Cortex of kidney (tissue), 1 donor: ENCODE measurements around the gene SLC13A3.

Experiments used
- DNase-seq: peaks from one replicate; lab custom pipeline; 2025; lab: John Stamatoyannopoulos, UW

SLC13A3 gene

DNA sequence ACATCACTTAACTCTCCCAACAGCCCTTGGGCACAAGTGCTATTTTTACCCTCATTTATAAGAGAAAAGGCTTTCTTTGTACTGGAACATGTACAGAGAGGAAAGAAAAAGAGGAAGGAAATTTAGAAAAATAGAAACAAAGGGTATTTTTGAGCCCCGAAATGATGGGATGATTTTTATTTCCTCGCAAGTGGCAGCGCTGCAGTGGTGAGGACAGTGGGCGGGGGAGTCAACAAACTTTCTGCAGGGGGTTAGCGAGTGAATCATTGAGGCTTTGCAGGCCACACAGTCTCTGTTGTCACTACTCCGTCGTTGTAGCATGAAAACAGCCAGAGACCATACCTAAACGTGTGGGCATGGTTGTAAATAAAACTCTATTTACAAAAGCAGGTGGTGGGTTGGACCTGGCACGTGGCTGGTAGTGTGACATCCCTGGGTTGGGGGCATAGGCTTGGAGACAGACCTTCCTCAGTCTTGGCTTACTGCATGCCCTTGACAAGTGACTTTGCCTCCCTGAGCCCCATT, 75.3 kb downstream of the SLC13A3 start:
- no peak for DNase-seq

DNA sequence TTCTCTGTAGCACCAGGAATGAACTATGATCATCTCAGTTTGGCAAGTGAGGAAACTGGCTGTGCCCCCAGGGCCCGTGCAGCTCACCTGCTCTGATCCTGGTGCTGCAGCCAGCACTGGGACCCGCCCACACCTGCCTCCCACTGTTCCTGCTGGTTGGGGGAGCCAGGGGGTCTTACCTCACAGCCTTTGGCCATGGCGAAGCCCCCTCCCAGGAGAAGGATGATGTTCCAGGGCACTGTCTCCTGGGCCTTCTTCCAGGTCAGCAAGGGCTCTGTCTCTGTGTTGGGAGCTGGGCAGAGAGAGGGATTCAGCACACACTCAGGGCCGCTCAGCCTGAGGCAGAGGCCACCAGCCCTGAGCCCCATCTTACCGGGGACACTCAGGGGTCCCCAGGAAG, 75.9 kb downstream of the SLC13A3 start:
- no peak for DNase-seq

DNA sequence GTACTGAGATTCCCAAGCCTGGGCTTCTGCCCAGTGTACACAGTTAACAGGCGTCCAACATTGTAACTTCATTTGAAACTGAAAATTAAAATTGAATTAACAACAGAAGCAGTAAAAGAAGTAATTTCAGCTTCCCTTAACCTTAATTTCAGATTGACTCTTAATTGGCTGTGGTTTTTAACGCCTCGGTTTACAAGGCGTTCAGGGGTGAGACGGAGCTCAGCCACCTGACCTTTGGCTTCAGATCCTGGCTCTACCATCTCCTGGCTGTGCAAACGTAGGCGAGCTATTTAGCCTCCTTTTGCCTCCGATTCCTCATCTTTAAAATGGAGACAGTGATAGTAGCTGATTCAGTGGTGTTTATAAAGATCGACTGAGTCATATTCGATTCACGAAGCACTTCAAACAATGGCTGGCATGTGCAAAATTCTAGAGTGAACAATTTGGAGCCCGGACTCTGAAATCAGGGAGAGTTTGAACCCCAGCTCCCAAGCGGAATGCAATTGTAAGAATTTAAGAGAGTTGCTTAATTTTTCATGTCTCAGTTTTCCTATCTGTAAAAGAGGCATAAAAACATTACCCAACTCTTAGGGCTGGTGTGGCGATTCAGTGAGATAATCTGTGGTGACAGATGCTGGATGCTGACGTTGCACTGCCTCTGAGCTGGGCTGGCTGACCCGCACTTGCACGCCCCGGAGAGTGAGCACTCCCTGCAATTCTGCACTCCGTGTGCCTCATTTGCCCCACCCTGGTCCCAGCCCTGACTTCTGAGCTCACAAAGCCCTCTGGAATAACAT, 77.3 kb downstream of the SLC13A3 start:
- no peak for DNase-seq

DNA sequence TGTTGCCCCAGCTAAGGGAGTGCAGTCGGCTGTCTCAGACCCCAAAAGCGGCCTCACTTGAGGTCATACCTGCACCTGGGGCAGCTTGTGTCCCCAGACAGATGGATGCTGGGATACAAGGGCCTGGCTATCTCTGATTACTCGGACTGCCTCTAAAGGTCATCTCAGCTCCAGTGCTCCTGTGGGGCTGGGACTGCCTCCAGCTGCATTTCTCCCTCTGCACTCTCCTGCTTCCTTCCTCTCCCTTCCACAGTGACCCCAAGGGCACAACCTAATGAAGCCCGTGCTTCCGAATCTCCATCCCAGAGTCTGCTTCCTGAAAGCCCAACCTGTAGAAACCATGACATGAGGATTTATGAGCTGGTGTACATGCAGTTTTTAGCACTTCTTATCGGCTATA, 78.0 kb downstream of the SLC13A3 start:
- DNase-seq: no peak

DNA sequence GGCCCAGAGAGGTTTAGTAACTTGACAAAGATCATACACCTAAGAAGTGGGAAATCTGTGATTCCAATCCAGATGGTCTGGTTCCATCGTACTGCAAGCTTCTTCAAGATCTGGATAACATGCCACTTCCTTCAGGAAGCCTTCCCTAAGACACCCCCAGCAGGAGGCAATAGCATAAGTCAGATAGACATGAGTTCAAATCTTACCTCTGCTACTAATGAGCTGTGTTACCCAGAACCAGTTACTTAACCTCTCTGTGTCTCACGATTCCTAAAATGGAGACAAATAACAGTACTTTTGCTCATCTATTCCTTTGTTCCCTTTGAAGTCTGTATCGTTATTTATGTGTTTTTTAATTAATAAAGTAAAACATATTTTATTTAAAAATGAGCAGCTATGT, 78.5 kb downstream of the SLC13A3 start:
- DNase-seq: no peak

DNA sequence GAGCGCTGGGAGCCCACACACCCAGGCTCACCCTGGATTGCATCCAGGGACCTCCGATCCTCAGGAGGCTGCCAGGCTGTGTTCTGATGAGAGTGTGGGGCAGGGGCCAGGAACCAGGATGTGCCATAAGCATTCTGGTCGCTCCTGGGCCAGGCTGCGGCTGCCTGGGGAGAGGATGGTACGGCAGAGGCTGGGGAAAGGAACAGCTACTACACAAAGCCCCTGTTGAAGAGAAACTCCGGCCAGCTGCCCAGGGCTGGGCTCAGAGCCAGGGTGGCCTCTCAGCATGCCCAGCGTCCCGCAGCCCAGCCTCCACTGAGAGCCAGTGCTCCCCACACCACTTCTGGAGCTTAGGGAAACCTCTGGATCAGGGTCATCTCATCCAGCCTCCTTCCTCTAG, 79.1 kb downstream of the SLC13A3 start:
- no peak for DNase-seq

DNA sequence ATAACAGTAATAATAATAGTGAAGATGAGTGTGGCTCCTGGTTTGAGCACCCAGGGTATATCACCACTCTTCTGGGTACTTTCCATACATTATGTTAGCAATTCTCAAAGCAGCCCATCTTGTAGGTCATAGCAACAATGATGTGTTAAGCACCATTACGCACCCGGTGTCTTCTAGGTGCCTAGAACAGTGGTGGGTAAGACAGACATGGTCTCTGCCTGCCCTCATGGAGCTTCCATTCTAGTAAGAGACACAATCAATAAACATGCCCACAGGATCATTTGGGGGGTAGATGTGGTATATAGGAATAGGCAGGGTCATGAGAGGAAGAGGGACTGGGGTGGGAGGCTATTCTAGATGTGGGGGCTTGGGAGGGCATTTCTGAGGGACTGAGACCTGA, 79.8 kb downstream of the SLC13A3 start:
- no peak for DNase-seq

DNA sequence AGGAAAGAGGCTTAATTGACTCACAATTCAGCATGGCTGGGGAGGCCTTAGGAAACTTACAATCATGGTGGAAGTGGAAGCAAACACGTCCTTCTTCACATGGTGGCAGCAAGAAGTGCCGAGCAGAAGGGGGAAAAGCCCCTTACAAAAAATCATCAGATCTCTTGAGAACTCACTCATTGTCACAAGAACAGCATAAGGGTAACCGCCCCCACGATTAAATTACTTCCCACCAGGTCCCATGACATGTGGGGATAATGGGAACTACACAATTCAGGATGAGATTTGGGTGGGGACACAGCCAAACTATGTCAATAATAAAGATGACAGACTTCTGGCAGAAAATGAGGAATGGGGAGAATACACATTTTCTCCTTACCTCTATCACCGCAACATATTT, 80.3 kb downstream of the SLC13A3 start:
- no peak for DNase-seq

DNA sequence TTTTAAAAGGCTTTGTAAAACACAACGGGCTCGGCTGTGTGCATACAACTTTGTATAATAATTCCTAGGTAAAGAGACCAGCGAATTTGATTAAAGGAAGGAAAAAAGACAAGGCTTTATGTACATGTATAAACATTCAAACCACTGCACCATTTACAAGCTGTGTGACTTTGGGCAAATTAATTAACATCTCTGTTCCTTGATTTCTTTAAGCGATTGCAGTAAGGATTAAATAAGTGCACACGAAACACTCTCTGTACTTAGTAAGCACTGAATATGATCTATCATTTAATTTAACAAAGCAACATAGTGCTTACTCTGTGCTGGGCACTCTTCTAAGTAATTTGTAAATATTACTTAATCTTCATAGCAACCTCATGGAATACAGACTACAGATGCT, 81.3 kb downstream of the SLC13A3 start:
- no peak for DNase-seq

DNA sequence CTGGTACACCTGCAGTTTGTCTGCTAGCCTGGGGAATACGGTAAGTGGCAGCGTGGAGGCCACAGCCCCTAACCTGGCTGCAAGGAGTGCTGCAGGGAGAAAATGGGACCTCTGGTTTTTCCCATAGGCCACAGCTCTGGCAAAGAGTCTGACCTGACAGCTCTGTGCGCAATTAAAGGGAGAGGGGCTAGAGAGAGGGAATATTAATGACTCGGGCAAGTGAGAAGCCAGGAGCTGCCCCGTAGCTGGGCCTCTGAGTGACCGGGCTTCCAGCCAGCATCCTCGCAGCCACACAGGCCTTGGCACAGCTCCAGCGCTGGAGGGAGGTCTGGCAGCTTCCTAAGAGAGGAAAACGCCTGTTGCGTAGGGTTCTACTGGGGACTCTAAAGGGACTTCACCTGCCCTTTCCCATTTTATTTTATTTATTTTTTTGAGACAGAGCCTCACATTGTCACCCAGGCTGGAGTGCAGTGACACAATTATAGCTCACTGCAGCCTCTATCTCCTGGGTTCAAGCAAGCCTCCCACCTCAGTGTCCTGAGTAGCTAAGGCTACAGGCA, 82.6 kb downstream of the SLC13A3 start:
- no peak for DNase-seq

DNA sequence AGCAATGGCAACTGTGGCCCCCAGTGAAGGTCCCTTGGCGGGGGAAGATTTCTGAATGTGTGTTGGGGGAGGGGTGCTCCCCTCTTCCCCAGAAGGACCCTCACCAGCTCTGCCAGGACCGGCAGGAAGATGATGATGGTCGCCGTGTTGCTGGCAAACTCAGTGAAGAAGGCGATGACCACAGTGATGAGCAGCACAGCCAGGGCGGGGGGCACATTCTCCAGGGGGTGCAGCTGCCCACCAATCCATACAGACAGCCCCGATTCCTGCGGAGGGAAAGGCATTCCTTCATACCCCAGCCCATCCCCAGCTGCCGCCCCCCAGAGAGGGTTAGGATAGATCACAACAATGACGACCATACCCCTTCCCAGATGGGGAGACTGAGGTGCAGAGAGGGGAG, 85.1 kb downstream of the SLC13A3 start:
- DNase-seq: no peak

DNA sequence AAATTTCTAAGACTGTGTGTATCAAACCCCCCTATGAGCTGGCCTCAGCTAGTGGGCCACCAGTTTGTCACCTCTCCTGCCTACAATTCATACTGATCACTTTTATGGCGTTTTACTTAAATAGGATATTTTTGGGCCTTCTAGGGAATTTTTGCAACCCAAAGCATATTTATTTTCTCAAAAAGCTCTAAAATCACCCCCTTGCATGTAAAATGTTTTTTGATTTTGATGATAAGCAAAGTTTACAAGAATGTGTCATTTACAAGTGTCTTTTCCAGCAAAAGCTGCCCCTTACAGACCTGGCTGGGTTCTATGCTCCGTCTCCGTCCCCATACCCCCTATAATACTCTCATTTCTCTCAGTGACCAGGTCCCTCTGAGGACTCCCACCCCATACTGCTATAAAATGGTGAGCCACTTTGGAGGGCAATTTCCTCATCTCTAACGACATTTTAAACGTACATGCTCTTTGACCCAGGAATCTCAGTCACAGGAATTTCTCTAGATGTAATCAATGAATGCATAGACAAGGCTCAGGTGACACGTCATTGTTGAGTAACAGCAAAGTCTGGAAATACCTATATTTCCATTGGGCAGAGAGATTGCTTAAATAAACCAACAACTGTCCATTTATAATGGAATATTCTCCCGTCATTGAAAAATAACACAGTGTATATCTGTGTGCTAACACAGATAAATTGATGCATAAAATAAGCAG, 86.9 kb downstream of the SLC13A3 start:
- no peak for DNase-seq

DNA sequence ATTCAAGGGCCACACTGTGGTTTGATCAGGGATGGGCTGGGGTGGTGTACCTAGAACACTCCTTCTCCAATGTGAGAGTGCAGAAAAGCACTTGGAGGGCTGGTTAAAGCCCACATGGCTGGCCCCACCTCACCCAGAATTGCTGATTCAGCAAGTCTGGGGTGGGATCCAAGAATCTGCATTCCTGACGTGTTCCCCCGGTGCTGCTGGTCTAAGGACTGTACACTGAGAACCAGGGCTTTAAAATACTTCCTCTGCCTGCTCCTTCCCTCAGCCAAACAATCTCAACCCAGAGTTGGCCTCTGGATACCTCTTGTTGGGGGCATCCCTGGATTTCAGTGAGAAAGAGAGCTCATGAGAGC, 87.4 kb downstream of the SLC13A3 start:
- no peak for DNase-seq

DNA sequence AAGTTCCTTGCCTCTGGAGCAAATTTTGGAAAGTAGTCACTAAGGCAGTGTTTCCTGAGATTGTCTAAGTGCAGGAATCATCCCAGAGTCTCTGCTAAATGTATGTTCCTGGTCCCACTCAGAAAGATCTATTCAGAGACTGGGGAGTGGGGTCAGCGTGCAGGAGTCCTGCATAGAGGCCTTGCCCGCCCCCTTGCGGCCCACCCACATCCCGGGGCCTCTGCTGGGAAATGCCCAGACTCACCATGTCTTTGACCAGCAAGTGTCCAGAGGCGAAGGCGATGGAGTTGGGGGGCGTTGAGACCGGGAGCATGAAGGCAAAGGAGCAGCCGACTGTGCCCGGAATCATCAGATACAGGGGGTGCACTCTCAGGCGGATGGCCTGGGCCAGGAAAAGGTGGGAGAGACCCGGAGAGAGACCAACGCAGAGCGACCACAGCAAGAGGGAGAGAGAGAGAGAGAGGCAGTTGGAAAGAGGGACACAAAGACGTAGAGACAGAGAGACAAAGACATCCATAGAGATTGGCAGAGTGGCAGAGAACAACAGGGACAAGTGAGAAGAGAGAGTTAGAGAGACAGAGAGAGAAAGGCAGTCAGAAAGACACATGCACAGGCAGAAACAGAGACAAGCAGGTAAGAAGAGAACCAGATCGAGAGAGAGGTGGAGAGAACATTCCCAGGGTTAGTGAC, 87.9 kb downstream of the SLC13A3 start:
- no peak for DNase-seq

DNA sequence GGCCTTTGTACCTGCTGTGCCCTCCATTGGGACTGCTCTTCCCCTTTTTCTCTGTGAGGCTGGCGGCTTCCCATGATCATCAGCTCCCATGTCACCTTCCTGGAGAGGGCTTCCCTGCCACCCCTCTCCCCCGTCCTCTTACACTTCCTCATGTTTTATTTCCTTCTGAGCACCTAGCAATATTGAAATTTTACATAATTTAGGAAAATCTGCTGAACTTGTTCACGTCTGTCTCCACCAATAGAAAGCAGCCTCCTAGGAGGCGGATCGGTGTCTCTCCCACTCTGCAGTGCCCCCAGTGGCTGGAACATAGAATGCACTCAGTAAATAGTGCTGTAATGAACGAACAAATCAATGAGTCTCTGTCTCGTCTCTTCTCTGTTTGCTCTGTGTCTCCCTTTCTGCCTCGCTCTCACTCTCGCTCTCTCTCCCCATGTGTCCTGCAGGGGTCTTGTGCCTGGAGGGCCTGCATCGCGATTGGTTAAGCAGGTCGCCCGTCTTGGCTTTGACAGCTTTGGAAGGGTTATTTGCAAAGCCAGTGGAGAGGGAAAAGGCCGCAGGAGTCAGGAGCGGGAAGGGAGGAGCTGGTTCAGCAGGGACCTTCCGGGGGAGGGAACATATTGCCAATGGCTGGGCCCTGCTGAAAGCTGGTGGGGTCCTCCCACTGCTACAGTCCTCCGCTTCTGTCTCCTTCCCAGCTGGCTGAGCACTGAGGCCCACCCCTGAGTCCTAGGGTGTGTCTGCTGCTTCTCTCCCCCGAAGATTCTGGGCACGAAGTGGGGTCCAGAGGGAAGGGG, 88.7 kb downstream of the SLC13A3 start:
- no peak for DNase-seq

DNA sequence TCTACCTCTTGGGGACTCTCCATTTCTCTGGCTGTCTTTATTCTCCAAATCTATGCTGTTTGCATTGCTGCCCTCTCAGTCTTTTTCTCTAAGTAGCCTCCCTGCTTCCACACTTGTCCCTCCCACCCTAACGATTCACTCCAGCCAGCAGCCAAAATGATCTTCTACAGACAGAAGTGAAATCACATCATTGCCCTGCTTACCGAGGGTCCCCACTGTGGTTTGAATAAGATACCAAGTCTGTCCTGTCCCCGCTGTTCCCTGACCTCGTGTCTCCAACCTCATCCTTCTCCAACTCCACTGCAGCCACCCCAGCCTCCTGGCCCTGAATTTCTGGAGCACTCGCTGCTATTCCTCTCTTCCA, 89.3 kb downstream of the SLC13A3 start:
- DNase-seq: no peak

DNA sequence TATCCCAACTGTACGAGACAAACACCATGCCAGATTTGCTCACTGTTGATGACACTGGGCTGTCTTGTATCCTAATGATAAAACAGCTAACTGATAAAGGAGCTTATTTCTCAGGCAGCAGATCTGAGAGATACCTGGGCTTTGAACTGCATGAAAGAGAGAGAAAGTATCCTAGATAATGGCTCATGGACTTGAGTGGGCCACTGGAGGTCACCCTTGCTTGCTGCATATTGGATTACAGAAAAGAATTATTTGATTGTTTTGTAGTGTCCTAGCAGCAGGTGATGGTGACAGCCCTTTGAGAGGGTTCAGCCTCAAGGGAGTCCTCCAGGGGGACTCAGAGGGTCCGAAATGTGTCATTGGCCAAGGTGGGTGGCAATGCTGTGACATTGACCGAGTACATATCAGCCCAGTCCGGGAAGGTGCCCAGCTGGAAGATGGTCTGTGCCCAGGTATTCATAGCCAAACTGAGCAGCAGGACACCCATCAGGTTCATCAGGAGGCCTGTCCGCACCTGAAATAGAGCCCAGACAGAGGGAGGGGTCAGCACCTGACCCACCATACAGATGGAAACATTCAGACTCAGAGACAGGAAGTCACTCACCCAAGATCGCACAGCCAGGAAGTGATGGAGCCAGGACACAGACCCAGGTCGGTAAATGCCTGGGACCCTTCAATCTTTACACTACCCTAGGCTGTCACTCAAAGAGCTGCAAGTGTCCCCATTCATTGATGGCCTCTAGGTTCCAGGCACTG, 91.4 kb downstream of the SLC13A3 start:
- DNase-seq: no peak

DNA sequence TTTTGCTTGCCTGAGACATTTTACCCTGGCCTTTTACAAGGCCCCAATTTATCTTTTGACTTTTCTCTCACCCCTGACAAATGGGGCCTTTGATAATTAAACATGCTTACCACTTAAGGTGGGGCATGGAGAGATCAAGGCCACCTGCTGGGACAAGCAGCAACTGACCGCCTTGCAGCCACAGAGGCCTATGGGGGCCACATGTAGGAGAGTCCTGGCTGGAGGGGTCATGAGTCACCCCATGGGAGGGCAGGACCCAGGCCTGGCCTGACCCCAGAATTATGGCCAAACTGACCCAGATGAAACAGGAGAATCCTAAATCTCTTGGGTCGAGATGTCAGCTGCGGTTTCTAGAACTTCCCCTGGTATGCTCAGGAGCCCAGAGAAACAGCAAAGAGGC, 92.3 kb downstream of the SLC13A3 start:
- no peak for DNase-seq

DNA sequence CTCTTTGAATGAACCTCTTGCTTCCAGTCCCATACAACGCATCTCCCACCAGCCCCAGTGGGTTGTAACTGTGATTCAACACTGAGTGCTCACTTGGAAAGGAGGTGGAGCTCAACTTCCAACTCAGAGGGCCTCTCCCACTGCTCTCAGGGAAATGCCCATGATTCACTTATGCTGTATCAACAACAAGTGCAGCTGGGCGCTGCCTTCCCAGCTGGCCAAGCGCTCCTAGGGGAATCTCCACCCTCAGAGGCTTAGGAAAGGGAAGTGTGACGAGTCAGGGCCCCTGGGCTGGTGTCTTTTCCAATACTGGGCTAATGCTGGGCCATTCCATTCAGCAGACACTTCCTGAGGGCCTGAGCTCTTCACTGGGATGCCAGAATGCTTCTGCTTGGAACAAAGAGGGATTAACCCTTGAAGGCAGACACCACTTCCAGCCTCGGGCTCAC, 92.7 kb downstream of the SLC13A3 start:
- DNase-seq: no peak

DNA sequence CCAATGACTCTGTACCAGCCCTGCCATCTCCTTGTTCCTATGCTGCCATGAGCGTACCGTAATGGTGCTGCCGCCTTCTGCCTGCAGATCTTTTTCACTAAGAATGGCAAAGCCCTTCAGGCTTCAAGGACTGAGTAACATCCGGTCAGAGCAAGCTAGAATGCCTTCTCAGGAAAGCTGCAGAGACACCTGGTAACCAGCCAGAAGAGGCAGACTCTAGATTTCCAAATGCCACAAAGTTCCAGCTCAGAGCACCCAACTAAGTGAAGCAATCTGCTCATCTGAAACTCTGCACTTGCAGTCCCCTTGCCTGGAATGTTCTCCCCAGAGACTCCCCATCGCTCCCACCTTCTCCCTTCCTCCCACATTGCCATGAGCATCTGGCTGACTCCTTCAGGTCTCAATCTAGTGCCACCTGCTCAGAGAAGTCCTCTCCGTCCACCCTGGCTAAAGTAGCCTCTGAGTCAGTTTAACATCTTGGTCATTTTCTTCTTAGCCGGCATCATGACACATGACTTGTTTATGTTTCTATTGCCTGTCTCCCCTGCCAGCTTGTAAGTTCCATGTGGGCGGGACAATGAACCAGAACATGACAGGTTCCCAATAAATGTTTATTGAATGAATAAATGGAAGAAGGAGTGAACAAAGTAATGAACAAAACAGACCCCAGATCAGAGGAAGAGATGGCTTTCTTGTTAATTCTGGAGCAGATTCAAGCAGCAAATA, 93.9 kb downstream of the SLC13A3 start:
- no peak for DNase-seq
